MM.1S (cell line): ENCODE results near the gene ZNF609.

Source experiments
- DNase-seq: peaks from one replicate; pipeline ENCODE4 v3.0.0-alpha.2; 2015
- H2AFZ ChIP-seq: fragments of 300-600 bp; sonication (generic); 2 replicates; pipeline ENCODE4 v1.6.0; 2016; ENCODE audit warnings: antibody characterized with exemption, low read length
- H3F3A ChIP-seq: fragments of 300-600 bp; sonication (generic); 2 replicates; pipeline ENCODE4 v1.6.1; 2016; ENCODE audit warnings: mild to moderate bottlenecking, antibody characterized with exemption, low read length, moderate library complexity, mixed read lengths; ENCODE audit not compliant: insufficient read depth
- H3K27ac ChIP-seq: fragments of 300-600 bp; sonication (generic); 2 replicates; pipeline ENCODE4 v1.5.1; 2016; ENCODE audit warnings: mild to moderate bottlenecking, low read length
- H3K27me3 ChIP-seq: fragments of 300-600 bp; sonication (generic); replicated peaks from 2 replicates; pipeline ENCODE4 v1.6.0; 2016; ENCODE audit warnings: low read length; ENCODE audit not compliant: insufficient read depth
- H3K36me3 ChIP-seq: fragments of 300-600 bp; sonication (generic); replicated peaks from 2 replicates; pipeline ENCODE4 v1.6.1; 2016; ENCODE audit warnings: mild to moderate bottlenecking, low read length, mixed read lengths; ENCODE audit not compliant: insufficient read depth
- H3K4me1 ChIP-seq: fragments of 300-600 bp; sonication (generic); 2 replicates; pipeline ENCODE4 v1.6.1; 2016; ENCODE audit warnings: low read length, mixed read lengths
- H3K4me2 ChIP-seq: fragments of 300-600 bp; sonication (generic); 2 replicates; pipeline ENCODE4 v1.6.0; 2016; ENCODE audit warnings: low read depth, low read length
- H3K4me3 ChIP-seq: fragments of 300-600 bp; sonication (generic); 2 replicates; pipeline ENCODE4 v1.5.1; 2016; ENCODE audit warnings: low read length, mixed read lengths
- H3K79me2 ChIP-seq: fragments of 300-600 bp; sonication (generic); 2 replicates; pipeline ENCODE4 v1.6.1; 2016; ENCODE audit warnings: mixed run types, low read length, mixed read lengths
- H3K9ac ChIP-seq: fragments of 300-600 bp; sonication (generic); 2 replicates; pipeline ENCODE4 v1.6.1; 2016; ENCODE audit warnings: low read length, mixed read lengths
- H3K9me2 ChIP-seq: fragments of 300-600 bp; sonication (generic); replicated peaks from 2 replicates; pipeline ENCODE4 v1.6.1; 2016; ENCODE audit warnings: mild to moderate bottlenecking, low read length, mixed read lengths; ENCODE audit not compliant: insufficient read depth
- H3K9me3 ChIP-seq: fragments of 300-600 bp; sonication (generic); replicated peaks from 2 replicates; pipeline ENCODE4 v1.6.1; 2016; ENCODE audit warnings: mild to moderate bottlenecking, low read length, mixed read lengths; ENCODE audit not compliant: insufficient read depth
- H4K20me1 ChIP-seq: fragments of 300-600 bp; sonication (generic); 2 replicates; pipeline ENCODE4 v1.6.1; 2016; ENCODE audit warnings: mild to moderate bottlenecking, low read length, moderate library complexity, mixed read lengths; ENCODE audit not compliant: insufficient read depth
- EZH2 ChIP-seq: fragments of 300-600 bp; sonication (generic); optimal IDR thresholded peaks from 2 replicates; pipeline ENCODE3; 2017; ENCODE audit warnings: low read depth, mild to moderate bottlenecking, antibody characterized with exemption, low read length, mixed read lengths
- EZH2phosphoT487 ChIP-seq: fragments of 300-600 bp; sonication (generic); IDR thresholded peaks from 2 replicates; pipeline ENCODE4 v1.6.1; 2018; ENCODE audit warnings: antibody characterized with exemption, low read length
- TF ChIP-seq, protein P1 (sequence below): fragments of 300-600 bp; sonication (generic); IDR thresholded peaks from 2 replicates; pipeline ENCODE4 v1.5.1; 2016; ENCODE audit warnings: antibody characterized with exemption, low read length, mixed read lengths

Gene ZNF609

GRCh38 chr15:64596701-64597476 lies 136.5 kb downstream of the ZNF609 start:
- peak; percentile 73 for DNase-seq
- no peaks in the 10 kb centered on the region for H3K27me3 ChIP-seq
- H3K27ac ChIP-seq, result peak overlapping the region; percentile 82
- peaks cover 40% of the 10 kb centered on the region for H3K79me2 ChIP-seq
- 0 out of 2 replicates have a peak, but pooled peaks cover 5% of the 10 kb centered on the region for H3K4me1 ChIP-seq
- H2AFZ ChIP-seq, result peak overlapping the region; percentile 64
- H3K9me3 ChIP-seq, result no peaks in the 10 kb centered on the region
- TF ChIP-seq EZH2 (no peak), EZH2phosphoT487 (no peak)
- TF ChIP-seq, protein P1, sequence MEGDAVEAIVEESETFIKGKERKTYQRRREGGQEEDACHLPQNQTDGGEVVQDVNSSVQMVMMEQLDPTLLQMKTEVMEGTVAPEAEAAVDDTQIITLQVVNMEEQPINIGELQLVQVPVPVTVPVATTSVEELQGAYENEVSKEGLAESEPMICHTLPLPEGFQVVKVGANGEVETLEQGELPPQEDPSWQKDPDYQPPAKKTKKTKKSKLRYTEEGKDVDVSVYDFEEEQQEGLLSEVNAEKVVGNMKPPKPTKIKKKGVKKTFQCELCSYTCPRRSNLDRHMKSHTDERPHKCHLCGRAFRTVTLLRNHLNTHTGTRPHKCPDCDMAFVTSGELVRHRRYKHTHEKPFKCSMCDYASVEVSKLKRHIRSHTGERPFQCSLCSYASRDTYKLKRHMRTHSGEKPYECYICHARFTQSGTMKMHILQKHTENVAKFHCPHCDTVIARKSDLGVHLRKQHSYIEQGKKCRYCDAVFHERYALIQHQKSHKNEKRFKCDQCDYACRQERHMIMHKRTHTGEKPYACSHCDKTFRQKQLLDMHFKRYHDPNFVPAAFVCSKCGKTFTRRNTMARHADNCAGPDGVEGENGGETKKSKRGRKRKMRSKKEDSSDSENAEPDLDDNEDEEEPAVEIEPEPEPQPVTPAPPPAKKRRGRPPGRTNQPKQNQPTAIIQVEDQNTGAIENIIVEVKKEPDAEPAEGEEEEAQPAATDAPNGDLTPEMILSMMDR, result no peak
- H3K9me2 ChIP-seq, result no peaks in the 10 kb centered on the region
- peaks cover 15% of the 10 kb centered on the region for H3F3A ChIP-seq
- no peaks in the 10 kb centered on the region for H4K20me1 ChIP-seq
- peak overlapping the region; percentile 62 for H3K9ac ChIP-seq
- peak overlapping the region; percentile 81 for H3K4me2 ChIP-seq
- peak overlapping the region; percentile 63 for H3K4me3 ChIP-seq
- H3K36me3 ChIP-seq, result no peaks in the 10 kb centered on the region

- Histone ChIP-seq H3K9me2 (no peaks in the 10 kb centered on the region), H3K27me3 (no peaks in the 10 kb centered on the region), H3K4me3 (peak overlapping the region; percentile 63), H3K9me3 (no peaks in the 10 kb centered on the region), H3K79me2 (peaks cover 40% of the 10 kb centered on the region), H3K4me1 (0 out of 2 replicates have a peak, but pooled peaks cover 5% of the 10 kb centered on the region), H2AFZ (peak overlapping the region; percentile 64), H3K27ac (peak overlapping the region; percentile 82), H3K36me3 (no peaks in the 10 kb centered on the region), H3K4me2 (peak overlapping the region; percentile 81), H4K20me1 (no peaks in the 10 kb centered on the region), H3F3A (peaks cover 15% of the 10 kb centered on the region), H3K9ac (peak overlapping the region; percentile 62; the same call in 1 of the 2 replicates)
- no peak for DNase-seq
- TF ChIP-seq EZH2 (no peak), EZH2phosphoT487 (no peak)
- TF ChIP-seq, protein P1, result no peak
These were observed 137.1 kb downstream of the ZNF609 start for GRCh38 chr15:64597477-64597822.

DNA sequence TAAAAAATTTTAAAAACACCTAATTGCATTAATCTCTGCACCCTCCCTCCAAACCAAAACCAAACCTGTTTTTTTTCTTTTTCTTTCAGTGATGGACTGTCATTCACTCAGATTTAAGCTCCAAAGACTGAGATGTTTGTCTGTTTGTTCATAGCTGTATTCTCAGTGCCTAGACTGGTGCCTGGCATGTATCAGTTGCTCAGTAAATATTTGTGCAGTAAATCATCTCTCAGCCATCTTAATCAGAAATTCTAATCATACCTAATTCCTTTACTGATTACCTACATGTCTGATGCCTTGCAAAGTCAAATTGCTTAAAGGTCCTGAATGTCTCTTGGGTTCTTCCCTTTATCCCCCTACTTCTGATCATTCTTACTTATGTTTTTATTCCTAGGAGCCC lies 138.8 kb downstream of the ZNF609 start:
- Histone ChIP-seq H3K4me1 (0 out of 2 replicates have a peak, but pooled peaks cover 5% of the 10 kb centered on the region), H3K9me3 (no peaks in the 10 kb centered on the region), H3K9me2 (no peaks in the 10 kb centered on the region), H3K79me2 (peaks cover 40% of the 10 kb centered on the region), H4K20me1 (0 out of 2 replicates have a peak, but pooled peaks cover 3% of the 10 kb centered on the region), H3K27me3 (no peaks in the 10 kb centered on the region), H3K36me3 (no peaks in the 10 kb centered on the region), H3K9ac (no peak overlapping the region), H3K4me2 (no peak overlapping the region), H3K27ac (no peak overlapping the region), H3K4me3 (no peak overlapping the region), H2AFZ (no peak overlapping the region), H3F3A (peaks cover 15% of the 10 kb centered on the region)
- no peak for DNase-seq
- TF ChIP-seq, protein P1, result no peak
- no peak for TF ChIP-seq EZH2
- TF ChIP-seq EZH2phosphoT487, result no peak
